ENCODE measurements around the gene SLC44A3.

- TF ChIP-seq TBP (IDR thresholded peaks at IDR 0.05; ENCODE audit: low read depth, low read length) (no peak), POLR2A (IDR thresholded peaks at IDR 0.05; ENCODE audit: control extremely low read depth in 1 of 2, low read depth in 2 of 2, low read length in 2 of 2) (no peak), SP2 (IDR thresholded peaks at IDR 0.05; ENCODE audit: low read length) (no peak), USF2 (IDR thresholded peaks at IDR 0.05; ENCODE audit: low read length) (no peak), CTCF (IDR thresholded peaks at IDR 0.05; ENCODE audit: control extremely low read depth in 1 of 3, insufficient read depth in 1 of 3, low read depth in 1 of 3, low read length in 3 of 3) (no peak), CEBPB (IDR thresholded peaks at IDR 0.05; ENCODE audit: low read depth, low read length) (no peak), RAD21 (IDR thresholded peaks at IDR 0.05 in 1 of 2, conservative IDR thresholded peaks at IDR 0.05 in 1 of 2; ENCODE audit: low read depth in 2 of 2, low read length in 2 of 2) (no peak)
Measured at GRCh38 chr1:94773296-94773809, 46.8 kb upstream of the SLC44A3 start.

Data from H1 (cell line).